CD8-positive, alpha-beta memory T cell (primary cell): ENCODE measurements around the gene ALG5. TPM values are rescaled to one million over a fixed set of nuclear protein-coding genes. Genes with fewer than 3 reads are reported as not detected.

ENCODE experiments used
- polyA plus RNA-seq: library from polyadenylated mRNA; unstranded; fragments of 300-500 nt; fragmentation: Illumina TruSeq; gene quantifications from one replicate; pipeline ENCODE4 v1.2.3, GENCODE V29; 2021
- total RNA-seq, 2 experiments: library from RNA; stranded (reverse); gene quantifications; one replicate each; pipeline ENCODE4 v1.2.3, GENCODE V29; 2021

ALG5 gene
- total and polyA plus RNA-seq, 3 experiments from 2014 or later = 46.0 to 85.0 (median 47.9) TPM

Other genes starting within 250 kb of the ALG5 start
- 10 to 100 TPM; 10.2 to 11.7 TPM for gene RFXAP, start 180.1 kb downstream of the ALG5 start, total RNA-seq
- gene RFXAP, start 180.1 kb downstream of the ALG5 start, polyA plus RNA-seq = 3.3 TPM
- not detected for gene SMAD9, start 79.1 kb downstream of the ALG5 start, total RNA-seq
- not detected for gene SMAD9, start 79.1 kb downstream of the ALG5 start, polyA plus RNA-seq
- gene EXOSC8, start 1.4 kb upstream of the ALG5 start, total RNA-seq = 100 to 1,000 TPM; 148 to 153 TPM
- gene EXOSC8, start 1.4 kb upstream of the ALG5 start, polyA plus RNA-seq = 47.7 TPM
- gene SUPT20H, start 60.3 kb upstream of the ALG5 start, total RNA-seq = 10 to 100 TPM; 51.6 to 59.6 TPM
- gene SUPT20H, start 60.3 kb upstream of the ALG5 start, polyA plus RNA-seq = 55.5 TPM
- gene CSNK1A1L, start 106.3 kb upstream of the ALG5 start, total RNA-seq = not detected
- gene CSNK1A1L, start 106.3 kb upstream of the ALG5 start, polyA plus RNA-seq = not detected